GM18861 (cell line): ENCODE measurements around the gene SCD.
"Not testable (repeated sequence)": the region's sequence is repeated elsewhere in the genome, so short reads cannot be mapped to it uniquely, and the experiment has no call there.

Experiments used
- ATAC-seq: cut with Tn5 transposase; IDR thresholded peaks from one replicate; pipeline ENCODE4 v1.9.1; 2021; ENCODE audit not compliant: unreplicated experiment

The SCD gene

GRCh38 chr10:100362570-100363496 lies 15.8 kb downstream of the SCD start:
- no peak for ATAC-seq

- no peak for ATAC-seq
These were observed 17.1 kb downstream of the SCD start for GRCh38 chr10:100364175-100364574.

GRCh38 chr10:100364735-100365391 lies 17.8 kb downstream of the SCD start:
- ATAC-seq, result no peak

GRCh38 chr10:100368721-100369120 lies 21.7 kb downstream of the SCD start:
- no peak for ATAC-seq

- no peak for ATAC-seq
These were observed 23.9 kb downstream of the SCD start for GRCh38 chr10:100370714-100371481.

- ATAC-seq, result no peak
These were observed 24.5 kb downstream of the SCD start for GRCh38 chr10:100371482-100372027.

GRCh38 chr10:100372415-100373297 lies 25.6 kb downstream of the SCD start:
- ATAC-seq, result no peak

- peak; percentile 89 for ATAC-seq
These were observed 26.5 kb downstream of the SCD start for GRCh38 chr10:100373298-100374199.

GRCh38 chr10:100374200-100374655 lies 27.2 kb downstream of the SCD start:
- no peak for ATAC-seq

GRCh38 chr10:100374677-100375353 lies 27.8 kb downstream of the SCD start:
- not testable (repeated sequence) for ATAC-seq

GRCh38 chr10:100376656-100377055 lies 29.6 kb downstream of the SCD start:
- ATAC-seq, result not testable (repeated sequence)

- no peak for ATAC-seq
These were observed 30.8 kb downstream of the SCD start for GRCh38 chr10:100377830-100378229.

- no peak for ATAC-seq
These were observed 33.4 kb downstream of the SCD start for GRCh38 chr10:100380400-100380799.

GRCh38 chr10:100382553-100382952 lies 35.5 kb downstream of the SCD start:
- ATAC-seq, result no peak

- ATAC-seq, result no peak
These were observed 36.2 kb downstream of the SCD start for GRCh38 chr10:100383251-100383650.

- no peak for ATAC-seq
These were observed 44.4 kb downstream of the SCD start for GRCh38 chr10:100391163-100392002.

GRCh38 chr10:100392686-100393003 lies 45.6 kb downstream of the SCD start:
- no peak for ATAC-seq

GRCh38 chr10:100395626-100396025 lies 48.6 kb downstream of the SCD start:
- ATAC-seq, result no peak
